Endodermal cell (in vitro differentiated cells): ENCODE results near the gene FTSJ1. TPM values are rescaled to one million over a fixed set of nuclear protein-coding genes. Genes with fewer than 3 reads are reported as not detected.

Experiments
- DNase-seq: peaks from one replicate; pipeline ENCODE4 v3.0.0-alpha.2; 2017
- H3K27ac ChIP-seq: 2 replicates; pipeline ENCODE4 v1.5.1; 2013; ENCODE audit warnings: mild to moderate bottlenecking, low read depth, low read length, moderate library complexity
- H3K27me3 ChIP-seq: 2 replicates; pipeline ENCODE4 v1.6.1; 2013; ENCODE audit warnings: mild to moderate bottlenecking, low read length, moderate library complexity; ENCODE audit not compliant: insufficient read depth, control insufficient read depth, poor library complexity, severe bottlenecking
- H3K36me3 ChIP-seq: 2 replicates; pipeline ENCODE4 v1.7.0; 2013; ENCODE audit warnings: mild to moderate bottlenecking, low read length, moderate library complexity; ENCODE audit not compliant: control insufficient read depth, insufficient read depth
- H3K4me1 ChIP-seq: one replicate; pipeline ENCODE4 v1.7.0; 2013; ENCODE audit warnings: low read length; ENCODE audit not compliant: control insufficient read depth, insufficient read depth
- H3K4me3 ChIP-seq: 2 replicates; pipeline ENCODE4 v1.5.1; 2013; ENCODE audit warnings: mild to moderate bottlenecking, low read length, moderate library complexity
- H3K9ac ChIP-seq: 2 replicates; pipeline ENCODE4 v1.6.1; 2013; ENCODE audit warnings: mild to moderate bottlenecking, low read length, moderate library complexity; ENCODE audit not compliant: poor library complexity, severe bottlenecking; ENCODE audit errors: extremely low read depth
- H3K9me3 ChIP-seq: 2 replicates; pipeline ENCODE4 v1.6.1; 2013; ENCODE audit warnings: mild to moderate bottlenecking, low read length, moderate library complexity; ENCODE audit not compliant: control insufficient read depth
- H3K27ac Mint-ChIP-seq: 2 replicates; pipeline ENCODE4 v1.8.0; 2020; ENCODE audit warnings: mixed read lengths
- H3K27me3 Mint-ChIP-seq: 2 replicates; pipeline ENCODE4 v1.8.0; 2021; ENCODE audit warnings: mild to moderate bottlenecking, mixed read lengths; ENCODE audit not compliant: insufficient read depth
- H3K36me3 Mint-ChIP-seq: 2 replicates; pipeline ENCODE4 v1.8.0; 2020; ENCODE audit warnings: low read depth, mixed read lengths
- H3K4me1 Mint-ChIP-seq: 2 replicates; pipeline ENCODE4 v1.8.0; 2020; ENCODE audit warnings: mixed read lengths
- H3K4me3 Mint-ChIP-seq: 2 replicates; pipeline ENCODE4 v1.8.0; 2020; ENCODE audit warnings: mild to moderate bottlenecking, moderate library complexity, mixed read lengths
- H3K9me3 Mint-ChIP-seq: 2 replicates; pipeline ENCODE4 v1.8.0; 2020; ENCODE audit warnings: mild to moderate bottlenecking, mixed read lengths
- WGBS, 2 experiments: methylation state at CpG; one replicate each; pipeline versions ENCODE4 v1.1.5 to v1.1.7; 2013; ENCODE audit warnings: missing lambda C conversion rate in 2 of 2, mixed read lengths in 1 of 2; ENCODE audit not compliant: insufficient coverage in 1 of 2, insufficient read length in 1 of 2; 5-methylcytosine and 5-hydroxymethylcytosine counted together
- total RNA-seq, 2 donors: library from RNA; stranded (reverse); fragmentation: NEBNext Ultra II Directional in 1 of 2; extraction: Animal tissue kit (Norgen Biotek cat#: 25700) in 1 of 2; gene quantifications; 2 replicates in 1 of 2; 3 replicates in 1 of 2; pipeline ENCODE4 v1.2.1, GENCODE V29; 2021
- TF ChIP-seq, protein P1 (sequence below): fragments of 200-600 bp; sonication (generic); conservative IDR thresholded peaks from 2 replicates; pipeline ENCODE4 v1.5.0; 2021; ENCODE audit warnings: antibody characterized with exemption, mild to moderate bottlenecking

Gene FTSJ1
- total RNA-seq, 2 donors from 2014 or later, result 47.3 to 54.3 TPM

DNA sequence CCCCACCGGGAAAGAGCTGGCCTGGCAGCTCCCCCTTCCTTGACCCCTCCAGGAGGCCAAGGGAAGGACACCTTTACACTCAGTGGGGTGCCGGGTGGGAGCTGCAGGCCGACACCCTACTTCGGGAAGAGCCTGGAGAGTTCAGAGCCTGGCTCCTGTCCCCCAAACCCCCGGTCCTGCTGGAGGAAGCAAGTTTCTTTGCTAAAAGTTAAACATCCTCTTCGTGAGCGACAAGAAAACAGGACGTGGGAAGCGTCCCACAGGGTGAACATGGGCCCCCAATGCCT, 2.4 kb upstream of the FTSJ1 start:
- Histone ChIP-seq H3K4me1 (peaks cover 8% of the 10 kb centered on the region), H3K36me3 (no peaks in the 10 kb centered on the region), H3K9ac (peak overlapping the region; percentile 26), H3K27ac (no peak overlapping the region), H3K9me3 (no peaks in the 10 kb centered on the region), H3K27me3 (no peaks in the 10 kb centered on the region), H3K4me3 (no peak overlapping the region)
- peak overlapping the region; percentile 61 for H3K27ac Mint-ChIP-seq
- DNase-seq, result peak; percentile 56
- H3K27me3 Mint-ChIP-seq, result no peaks in the 10 kb centered on the region
- H3K9me3 Mint-ChIP-seq, result peaks cover 84% of the 10 kb centered on the region
- TF ChIP-seq, protein P1, sequence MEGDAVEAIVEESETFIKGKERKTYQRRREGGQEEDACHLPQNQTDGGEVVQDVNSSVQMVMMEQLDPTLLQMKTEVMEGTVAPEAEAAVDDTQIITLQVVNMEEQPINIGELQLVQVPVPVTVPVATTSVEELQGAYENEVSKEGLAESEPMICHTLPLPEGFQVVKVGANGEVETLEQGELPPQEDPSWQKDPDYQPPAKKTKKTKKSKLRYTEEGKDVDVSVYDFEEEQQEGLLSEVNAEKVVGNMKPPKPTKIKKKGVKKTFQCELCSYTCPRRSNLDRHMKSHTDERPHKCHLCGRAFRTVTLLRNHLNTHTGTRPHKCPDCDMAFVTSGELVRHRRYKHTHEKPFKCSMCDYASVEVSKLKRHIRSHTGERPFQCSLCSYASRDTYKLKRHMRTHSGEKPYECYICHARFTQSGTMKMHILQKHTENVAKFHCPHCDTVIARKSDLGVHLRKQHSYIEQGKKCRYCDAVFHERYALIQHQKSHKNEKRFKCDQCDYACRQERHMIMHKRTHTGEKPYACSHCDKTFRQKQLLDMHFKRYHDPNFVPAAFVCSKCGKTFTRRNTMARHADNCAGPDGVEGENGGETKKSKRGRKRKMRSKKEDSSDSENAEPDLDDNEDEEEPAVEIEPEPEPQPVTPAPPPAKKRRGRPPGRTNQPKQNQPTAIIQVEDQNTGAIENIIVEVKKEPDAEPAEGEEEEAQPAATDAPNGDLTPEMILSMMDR, result no peak
- H3K36me3 Mint-ChIP-seq, result peaks cover 10% of the 10 kb centered on the region
- no peak overlapping the region for H3K4me3 Mint-ChIP-seq
- 50 to 53% methylated on average over 2 to 9 of the region's 9 CpGs for WGBS, 2 experiments
- H3K4me1 Mint-ChIP-seq, result peaks cover 28% of the 10 kb centered on the region

DNA sequence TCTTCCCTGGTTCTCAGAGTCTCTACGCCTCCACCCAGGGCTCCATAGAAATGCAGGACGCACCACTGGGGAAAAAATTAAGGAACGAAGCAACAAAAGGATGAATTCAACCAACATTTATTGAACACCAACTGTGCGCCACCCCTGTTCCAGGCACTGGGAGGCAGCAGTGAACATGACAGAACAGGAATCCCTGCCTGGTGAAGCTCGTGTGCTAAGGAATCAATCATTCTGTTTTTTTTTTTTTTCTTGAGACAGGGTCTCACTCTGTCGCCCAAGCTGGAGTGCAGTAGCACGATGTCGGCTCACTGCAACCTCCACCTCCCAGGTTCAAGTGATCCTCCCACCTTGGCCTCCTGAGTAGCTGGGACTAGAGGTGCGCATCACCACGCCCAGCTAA, 1.9 kb upstream of the FTSJ1 start:
- peak overlapping the region; percentile 68 for H3K27ac Mint-ChIP-seq
- peaks cover 84% of the 10 kb centered on the region for H3K9me3 Mint-ChIP-seq
- TF ChIP-seq, protein P1, result peak; percentile 62
- Histone ChIP-seq H3K9ac (no peak overlapping the region), H3K27me3 (no peaks in the 10 kb centered on the region), H3K36me3 (peaks cover 2% of the 10 kb centered on the region), H3K9me3 (no peaks in the 10 kb centered on the region), H3K4me1 (peaks cover 8% of the 10 kb centered on the region), H3K4me3 (no peak overlapping the region), H3K27ac (no peak overlapping the region)
- no peak for DNase-seq
- WGBS, 2 experiments, result 59 to 68% methylated on average over 7 to 10 of the region's 10 CpGs
- no peaks in the 10 kb centered on the region for H3K27me3 Mint-ChIP-seq
- peaks cover 28% of the 10 kb centered on the region for H3K4me1 Mint-ChIP-seq
- H3K36me3 Mint-ChIP-seq, result peaks cover 13% of the 10 kb centered on the region
- no peak overlapping the region for H3K4me3 Mint-ChIP-seq

DNA sequence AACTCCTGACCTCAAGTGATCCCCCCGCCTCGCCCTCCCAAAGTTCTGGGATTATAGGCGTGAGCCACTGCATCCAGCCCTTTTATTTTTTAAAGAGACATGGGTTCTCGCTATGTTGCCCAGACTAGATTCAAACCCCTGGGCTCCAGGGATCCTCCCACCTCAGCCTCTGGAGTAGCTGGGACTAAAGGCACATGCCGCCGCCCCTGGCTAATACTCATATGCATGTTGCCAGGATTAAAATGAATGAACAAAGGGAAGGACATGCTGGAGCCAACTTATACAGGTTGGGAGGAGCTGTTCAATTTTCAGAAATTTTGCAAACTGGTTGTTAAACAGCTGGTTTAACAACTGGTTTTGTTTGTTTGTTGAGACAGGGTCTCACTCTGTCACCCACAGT, 1.4 kb upstream of the FTSJ1 start:
- H3K9me3 ChIP-seq, result no peaks in the 10 kb centered on the region
- no peak for DNase-seq
- Mint-ChIP-seq H3K9me3 (peaks cover 83% of the 10 kb centered on the region), H3K4me1 (peaks cover 26% of the 10 kb centered on the region), H3K36me3 (peaks cover 18% of the 10 kb centered on the region), H3K27me3 (no peaks in the 10 kb centered on the region), H3K27ac (no peak overlapping the region), H3K4me3 (peak overlapping the region; percentile 69)
- H3K36me3 ChIP-seq, result peaks cover 6% of the 10 kb centered on the region
- H3K27me3 ChIP-seq, result no peaks in the 10 kb centered on the region
- peaks cover 8% of the 10 kb centered on the region for H3K4me1 ChIP-seq
- H3K4me3 ChIP-seq, result peak overlapping the region; percentile 92
- H3K27ac ChIP-seq, result no peak overlapping the region
- 79 to 92% methylated on average over 2 to 6 of the region's 6 CpGs for WGBS, 2 experiments
- no peak overlapping the region for H3K9ac ChIP-seq
- TF ChIP-seq, protein P1, result no peak
